ENCODE data around the gene SLC12A8. TPM values are rescaled to one million over a fixed set of nuclear protein-coding genes. Genes with fewer than 3 reads are reported as not detected.

The SLC12A8 gene
- total RNA-seq, 1 donor from 2014 or later = 1.1 TPM

DNA sequence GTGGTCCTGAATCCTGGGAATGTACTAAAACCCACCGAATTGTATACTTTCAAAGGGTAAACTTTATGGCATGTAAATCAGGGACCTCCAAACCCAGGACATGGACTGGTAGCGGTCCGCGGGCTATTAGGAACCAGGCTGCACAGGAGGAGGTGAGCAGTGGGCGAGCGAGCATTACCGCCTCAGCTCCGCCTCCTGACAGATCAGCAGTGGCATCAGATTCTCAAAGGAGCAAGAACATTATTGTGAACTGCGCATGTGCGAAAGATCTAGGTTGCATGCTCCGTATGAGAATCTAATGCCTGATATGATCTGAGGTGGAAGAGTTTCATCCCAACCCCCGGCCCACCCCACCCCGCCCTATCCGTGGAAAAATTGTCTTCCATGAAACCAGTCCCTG lies 178.9 kb downstream of the SLC12A8 start:
- H3K9me3 Mint-ChIP-seq = peaks cover 13% of the 10 kb centered on the region
- H3K4me1 Mint-ChIP-seq = peaks cover 26% of the 10 kb centered on the region
- H3K27me3 Mint-ChIP-seq = no peaks in the 10 kb centered on the region
- intact Hi-C loops (cut with micrococcal nuclease) = no loop called here
- no peak overlapping the region for H3K27ac Mint-ChIP-seq
- DNase-seq = no peak
- H3K36me3 Mint-ChIP-seq (ENCODE audit: low read depth) = peaks cover 46% of the 10 kb centered on the region
- H3K4me3 Mint-ChIP-seq = no peak overlapping the region

- Mint-ChIP-seq H3K36me3 (ENCODE audit: low read depth) (peaks cover 48% of the 10 kb centered on the region), H3K27ac (no peak overlapping the region), H3K27me3 (no peaks in the 10 kb centered on the region), H3K4me3 (no peak overlapping the region), H3K4me1 (peaks cover 29% of the 10 kb centered on the region), H3K9me3 (peaks cover 11% of the 10 kb centered on the region)
- intact Hi-C loops (cut with micrococcal nuclease) = no loop called here
- no peak for DNase-seq
Measured at GRCh38 chr3:125033135-125033534, 179.4 kb downstream of the SLC12A8 start.

GRCh38 chr3:125032683-125033082 lies 179.9 kb downstream of the SLC12A8 start:
- Mint-ChIP-seq H3K4me3 (no peak overlapping the region), H3K27me3 (no peaks in the 10 kb centered on the region), H3K4me1 (peaks cover 31% of the 10 kb centered on the region), H3K36me3 (ENCODE audit: low read depth) (peaks cover 50% of the 10 kb centered on the region), H3K9me3 (peaks cover 8% of the 10 kb centered on the region), H3K27ac (no peak overlapping the region)
- no peak for DNase-seq
- intact Hi-C loops (cut with micrococcal nuclease) = no loop called here

Other genes with a start within 250 kb of the SLC12A8 start
- gene HEG1, start 156.8 kb downstream of the SLC12A8 start, total RNA-seq = 35.3 and 40.8 TPM in 2 replicates
- 31.8 and 38.0 TPM in 2 replicates for gene ZNF148, start 162.6 kb upstream of the SLC12A8 start, total RNA-seq